Measurements from ENCODE around the gene MYD88. TPM values are rescaled to one million over a fixed set of nuclear protein-coding genes. Genes with fewer than 3 reads are reported as not detected.

Gene MYD88
- total RNA-seq, 1 donor, result 8.7 TPM

DNA sequence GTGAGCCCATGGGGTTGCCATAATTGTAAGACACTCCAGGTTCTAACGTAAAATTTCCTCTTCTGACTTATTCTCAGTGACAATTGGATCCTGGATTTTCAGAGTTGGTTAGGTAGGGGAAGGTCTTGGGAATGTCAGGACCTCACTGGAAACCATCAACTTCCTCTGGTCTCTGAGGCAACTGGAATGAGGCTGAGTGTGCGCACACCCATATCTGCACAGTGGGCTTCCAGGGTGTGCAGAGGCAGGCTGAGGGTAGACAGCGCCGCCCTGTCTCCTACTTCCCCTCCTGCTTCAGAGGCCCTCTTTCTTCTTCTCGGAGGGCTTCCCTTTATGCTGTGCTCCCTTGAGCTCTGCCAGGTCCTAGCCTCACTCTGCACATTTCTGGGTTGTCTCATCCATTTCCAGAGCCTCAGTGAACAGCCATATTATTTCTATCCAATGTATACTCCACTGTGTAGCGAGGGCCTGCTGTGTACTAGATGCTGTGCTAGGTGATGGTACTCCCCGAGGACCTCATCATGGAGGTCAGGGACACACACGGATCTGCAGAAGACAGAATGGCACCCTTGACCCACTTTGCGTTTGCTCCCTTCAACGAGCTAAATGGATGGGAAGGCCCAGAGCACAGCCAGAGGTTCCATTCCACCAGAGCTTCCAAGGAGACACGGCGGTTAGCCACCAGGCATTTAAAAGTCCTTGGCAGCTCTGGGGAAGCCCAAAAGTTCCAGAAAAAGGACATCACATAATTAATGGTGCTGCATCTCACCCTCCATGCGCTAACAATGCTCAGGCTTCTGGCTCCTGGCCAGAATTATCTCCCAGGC lies 19.8 kb upstream of the MYD88 start:
- DNase-seq (ENCODE audit: insufficient read length, low spot score, missing footprints), result no peak
- Histone ChIP-seq H4K20me1 (ENCODE audit: insufficient read depth, low read length) (no peaks in the 10 kb centered on the region), H3K36me3 (ENCODE audit: insufficient read depth, low read length) (peaks cover 14% of the 10 kb centered on the region), H3K4me1 (ENCODE audit: insufficient read depth, low read length) (no peaks in the 10 kb centered on the region), H3K79me2 (ENCODE audit: insufficient read depth, low read length) (no peaks in the 10 kb centered on the region), H3K27ac (ENCODE audit: low read depth, low read length) (no peak overlapping the region), H3K27me3 (ENCODE audit: insufficient read depth, low read length) (peaks cover 13% of the 10 kb centered on the region), H3K4me3 (ENCODE audit: insufficient read depth, low read length) (no peak overlapping the region), H3K4me2 (ENCODE audit: insufficient read depth, low read length) (no peak overlapping the region), H2AFZ (ENCODE audit: low read length) (no peak overlapping the region), H3K9me3 (ENCODE audit: low read depth, low read length) (no peaks in the 10 kb centered on the region)
- TF ChIP-seq, protein P1, sequence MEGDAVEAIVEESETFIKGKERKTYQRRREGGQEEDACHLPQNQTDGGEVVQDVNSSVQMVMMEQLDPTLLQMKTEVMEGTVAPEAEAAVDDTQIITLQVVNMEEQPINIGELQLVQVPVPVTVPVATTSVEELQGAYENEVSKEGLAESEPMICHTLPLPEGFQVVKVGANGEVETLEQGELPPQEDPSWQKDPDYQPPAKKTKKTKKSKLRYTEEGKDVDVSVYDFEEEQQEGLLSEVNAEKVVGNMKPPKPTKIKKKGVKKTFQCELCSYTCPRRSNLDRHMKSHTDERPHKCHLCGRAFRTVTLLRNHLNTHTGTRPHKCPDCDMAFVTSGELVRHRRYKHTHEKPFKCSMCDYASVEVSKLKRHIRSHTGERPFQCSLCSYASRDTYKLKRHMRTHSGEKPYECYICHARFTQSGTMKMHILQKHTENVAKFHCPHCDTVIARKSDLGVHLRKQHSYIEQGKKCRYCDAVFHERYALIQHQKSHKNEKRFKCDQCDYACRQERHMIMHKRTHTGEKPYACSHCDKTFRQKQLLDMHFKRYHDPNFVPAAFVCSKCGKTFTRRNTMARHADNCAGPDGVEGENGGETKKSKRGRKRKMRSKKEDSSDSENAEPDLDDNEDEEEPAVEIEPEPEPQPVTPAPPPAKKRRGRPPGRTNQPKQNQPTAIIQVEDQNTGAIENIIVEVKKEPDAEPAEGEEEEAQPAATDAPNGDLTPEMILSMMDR (IDR thresholded peaks at IDR 0.05; ENCODE audit: extremely low read depth, low read depth, low read length), result no peak

DNA sequence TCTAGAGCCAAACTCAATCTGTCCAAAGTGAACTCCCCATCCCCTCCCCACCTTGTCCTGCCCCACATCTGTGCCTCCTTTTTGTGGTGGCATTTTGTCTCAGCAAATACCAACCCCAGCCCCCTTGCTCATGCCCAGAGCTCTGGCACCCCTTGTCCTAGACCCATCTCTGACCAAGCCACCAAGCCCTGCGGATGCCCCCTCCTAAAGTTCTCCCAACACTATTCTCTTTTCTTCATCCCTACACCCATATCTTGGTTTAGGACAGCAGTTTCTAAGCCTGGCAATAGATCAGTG lies 19.3 kb upstream of the MYD88 start:
- H3K4me1 ChIP-seq (ENCODE audit: insufficient read depth, low read length), result no peaks in the 10 kb centered on the region
- TF ChIP-seq, protein P1 (IDR thresholded peaks at IDR 0.05; ENCODE audit: extremely low read depth, low read depth, low read length), result no peak
- H3K9me3 ChIP-seq (ENCODE audit: low read depth, low read length), result no peaks in the 10 kb centered on the region
- no peaks in the 10 kb centered on the region for H4K20me1 ChIP-seq (ENCODE audit: insufficient read depth, low read length)
- H2AFZ ChIP-seq (ENCODE audit: low read length), result no peak overlapping the region
- H3K36me3 ChIP-seq (ENCODE audit: insufficient read depth, low read length), result peaks cover 14% of the 10 kb centered on the region
- no peaks in the 10 kb centered on the region for H3K79me2 ChIP-seq (ENCODE audit: insufficient read depth, low read length)
- H3K4me3 ChIP-seq (ENCODE audit: insufficient read depth, low read length), result no peak overlapping the region
- no peak for DNase-seq (ENCODE audit: insufficient read length, low spot score, missing footprints)
- no peak overlapping the region for H3K4me2 ChIP-seq (ENCODE audit: insufficient read depth, low read length)
- no peak overlapping the region for H3K27ac ChIP-seq (ENCODE audit: low read depth, low read length)
- peaks cover 13% of the 10 kb centered on the region for H3K27me3 ChIP-seq (ENCODE audit: insufficient read depth, low read length)

DNA sequence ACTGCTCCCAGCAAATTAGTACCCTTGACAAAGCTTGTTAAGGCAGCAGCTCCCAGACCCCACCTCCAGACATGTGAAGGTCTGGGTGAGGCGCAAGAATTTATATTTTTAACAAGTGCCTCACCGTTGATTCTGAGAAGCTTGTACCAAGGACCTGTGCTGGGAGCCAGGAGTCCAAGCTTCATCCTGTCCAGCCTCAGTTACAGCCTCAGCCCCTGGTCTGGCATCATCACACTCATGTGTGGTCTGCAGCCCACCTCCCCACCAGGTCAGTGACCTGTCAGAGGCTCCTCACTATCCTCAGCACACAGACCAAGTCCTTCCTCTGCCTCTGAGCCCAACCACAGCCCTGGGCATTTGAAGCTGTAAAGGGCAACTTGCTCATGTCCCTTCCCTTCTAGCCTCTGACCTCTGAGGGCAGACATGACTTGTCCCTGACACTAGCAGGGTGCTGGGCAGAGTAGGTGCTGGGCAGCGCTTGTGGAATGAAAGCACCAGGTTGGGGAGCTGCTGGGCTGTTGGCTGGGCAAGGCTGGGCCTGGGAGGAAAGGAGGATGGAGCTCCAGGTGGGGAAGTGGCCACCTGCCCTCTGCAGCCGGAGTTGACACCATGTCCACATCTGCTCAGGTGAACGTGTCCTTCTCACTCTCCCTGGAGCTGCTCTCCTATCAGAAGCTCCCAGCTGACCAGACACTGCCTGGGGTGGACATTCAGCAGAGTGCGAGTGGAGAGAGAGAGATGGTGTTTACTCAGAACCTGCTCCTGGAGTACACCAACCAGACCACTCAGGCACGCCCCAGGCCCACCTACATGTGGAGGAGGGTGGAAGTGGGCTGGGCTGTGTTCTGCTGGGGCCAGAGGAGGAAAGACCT lies 18.4 kb upstream of the MYD88 start:
- Histone ChIP-seq H3K4me3 (ENCODE audit: insufficient read depth, low read length) (no peak overlapping the region), H3K27me3 (ENCODE audit: insufficient read depth, low read length) (peaks cover 5% of the 10 kb centered on the region), H3K79me2 (ENCODE audit: insufficient read depth, low read length) (no peaks in the 10 kb centered on the region), H3K36me3 (ENCODE audit: insufficient read depth, low read length) (peaks cover 20% of the 10 kb centered on the region), H3K4me1 (ENCODE audit: insufficient read depth, low read length) (no peaks in the 10 kb centered on the region), H3K4me2 (ENCODE audit: insufficient read depth, low read length) (no peak overlapping the region), H3K27ac (ENCODE audit: low read depth, low read length) (no peak overlapping the region), H2AFZ (ENCODE audit: low read length) (no peak overlapping the region), H3K9me3 (ENCODE audit: low read depth, low read length) (no peaks in the 10 kb centered on the region), H4K20me1 (ENCODE audit: insufficient read depth, low read length) (no peaks in the 10 kb centered on the region)
- TF ChIP-seq, protein P1 (IDR thresholded peaks at IDR 0.05; ENCODE audit: extremely low read depth, low read depth, low read length), result no peak
- no peak for DNase-seq (ENCODE audit: insufficient read length, low spot score, missing footprints)

All from osteoblast (primary cell).